Left ventricle myocardium inferior (tissue), 1 donor: ENCODE measurements around the gene PLEKHA8. TPM values are rescaled to one million over a fixed set of nuclear protein-coding genes. Genes with fewer than 3 reads are reported as not detected.
A peak's percentile ranks its signal among the peaks of the same experiment; 100 is the strongest.

Experiments used
- DNase-seq: peaks from one replicate; pipeline ENCODE4 v3.0.0-alpha.2; 2020
- H3K27ac ChIP-seq: fragments of 200-600 bp; replicated peaks from 2 replicates; pipeline ENCODE4 v1.8.0; 2021
- H3K27me3 ChIP-seq: fragments of 200-600 bp; 2 replicates; pipeline ENCODE4 v1.8.0; 2021; ENCODE audit warnings: low read depth
- H3K36me3 ChIP-seq: fragments of 200-600 bp; 2 replicates; pipeline ENCODE4 v1.8.0; 2021
- H3K4me1 ChIP-seq: fragments of 200-600 bp; 2 replicates; pipeline ENCODE4 v1.8.0; 2021
- H3K4me3 ChIP-seq: fragments of 200-600 bp; 2 replicates; pipeline ENCODE4 v1.8.0; 2021; ENCODE audit warnings: mild to moderate bottlenecking, moderate library complexity
- H3K9me3 ChIP-seq: fragments of 200-600 bp; replicated peaks from 2 replicates; pipeline ENCODE4 v1.8.0; 2021
- CTCF ChIP-seq: fragments of 200-600 bp; IDR thresholded peaks from 2 replicates; pipeline ENCODE4 v1.8.0; 2021; ENCODE audit warnings: antibody characterized with exemption, mild to moderate bottlenecking, borderline replicate concordance
- intact Hi-C: fragments of 100-400 bp; cut with micrococcal nuclease; formaldehyde crosslinking; loops from one replicate; pipeline ENCODE4 v1.11.0; 2022
- total RNA-seq: library from RNA; stranded (reverse); fragmentation: NEBNext Ultra II Directional; extraction: Animal tissue kit (Norgen Biotek cat#: 25700); gene quantifications from one replicate; pipeline ENCODE4 v1.2.1, GENCODE V29; 2021
- donor health status: DM: no; HTN: yes; CAD: no; lungs with severe emphysema.

PLEKHA8 gene
- total RNA-seq, 1 donor from 2014 or later = 3.3 TPM

- no peaks in the 10 kb centered on the region for H3K36me3 ChIP-seq
- peaks cover 48% of the 10 kb centered on the region for H3K4me1 ChIP-seq
- TF ChIP-seq CTCF = no peak
- no peak overlapping the region for H3K4me3 ChIP-seq
- intact Hi-C loops = no loop called here
- H3K27ac ChIP-seq = peak overlapping the region; percentile 80
- H3K27me3 ChIP-seq = no peaks in the 10 kb centered on the region
- no peak for DNase-seq
- H3K9me3 ChIP-seq = no peaks in the 10 kb centered on the region
Observed at GRCh38 chr7:30172451-30172850, 144.2 kb downstream of the PLEKHA8 start.

DNA sequence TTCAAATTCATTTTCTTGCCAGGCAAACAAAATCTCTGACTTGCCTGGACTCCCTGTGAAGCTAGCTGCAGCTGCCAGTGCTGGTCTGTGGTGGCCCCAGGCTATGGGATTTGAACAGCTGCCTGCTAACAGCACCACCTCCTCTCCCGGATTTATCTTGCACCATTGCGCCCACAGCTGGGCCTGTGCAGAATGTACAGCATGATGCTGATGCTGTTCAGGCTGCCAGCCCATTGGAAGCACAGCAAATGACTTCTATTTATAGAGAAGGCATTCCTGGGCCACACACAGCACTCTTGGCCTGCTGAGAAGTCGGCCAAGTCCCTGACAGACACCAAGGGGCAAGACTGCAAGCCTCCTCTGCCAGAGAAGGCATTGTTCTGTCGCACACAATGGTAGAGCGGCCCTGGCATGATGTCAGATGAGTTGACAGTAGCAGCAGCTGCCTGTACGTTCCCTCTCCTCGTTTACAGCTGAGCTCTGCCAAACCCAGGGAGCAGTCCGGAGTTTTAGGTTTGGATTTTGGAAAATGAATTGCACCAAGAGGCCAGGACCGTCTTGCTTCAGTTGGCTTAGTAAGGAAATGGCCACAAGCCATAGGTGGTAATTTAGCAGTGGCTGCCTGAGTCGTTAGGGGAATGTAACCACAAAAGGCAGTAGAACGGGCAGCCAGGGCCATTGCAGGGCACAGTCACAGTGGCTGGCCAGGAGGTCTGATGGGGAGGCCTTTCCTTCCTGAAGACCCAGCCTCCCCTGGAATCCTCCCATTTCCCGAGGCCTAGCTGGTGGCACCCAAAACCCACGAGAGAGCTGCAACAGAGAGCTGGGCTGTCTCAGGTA lies 145.1 kb downstream of the PLEKHA8 start:
- Histone ChIP-seq H3K4me1 (peaks cover 48% of the 10 kb centered on the region), H3K27me3 (no peaks in the 10 kb centered on the region), H3K36me3 (no peaks in the 10 kb centered on the region), H3K9me3 (no peaks in the 10 kb centered on the region), H3K27ac (peak overlapping the region; percentile 80), H3K4me3 (no peak overlapping the region)
- TF ChIP-seq CTCF = peak; percentile 33
- DNase-seq = peak; percentile 74
- intact Hi-C loops = no loop called here

DNA sequence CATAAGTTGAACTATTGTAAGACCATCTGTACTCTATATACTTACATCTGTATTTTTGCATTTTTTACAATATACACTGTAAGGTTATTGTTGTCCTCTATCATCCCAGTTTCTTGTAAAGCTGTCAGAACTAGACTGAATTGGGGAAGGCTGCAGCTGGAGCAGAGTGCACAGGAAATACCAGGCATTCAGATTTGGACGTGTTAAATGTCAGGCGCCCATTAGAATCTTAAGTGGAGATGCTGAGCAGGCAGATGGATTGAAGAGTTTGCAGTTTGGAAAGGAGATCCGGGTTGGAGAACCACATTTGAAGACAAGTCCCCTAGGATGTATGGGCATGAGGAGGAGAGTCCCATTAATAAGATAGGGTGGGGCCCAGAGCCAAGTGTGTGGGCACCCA lies 147.0 kb downstream of the PLEKHA8 start:
- Histone ChIP-seq H3K27me3 (no peaks in the 10 kb centered on the region), H3K9me3 (no peaks in the 10 kb centered on the region), H3K4me3 (no peak overlapping the region), H3K27ac (no peak overlapping the region), H3K36me3 (no peaks in the 10 kb centered on the region), H3K4me1 (peaks cover 56% of the 10 kb centered on the region)
- intact Hi-C loops = no loop called here
- TF ChIP-seq CTCF = no peak
- no peak for DNase-seq

DNA sequence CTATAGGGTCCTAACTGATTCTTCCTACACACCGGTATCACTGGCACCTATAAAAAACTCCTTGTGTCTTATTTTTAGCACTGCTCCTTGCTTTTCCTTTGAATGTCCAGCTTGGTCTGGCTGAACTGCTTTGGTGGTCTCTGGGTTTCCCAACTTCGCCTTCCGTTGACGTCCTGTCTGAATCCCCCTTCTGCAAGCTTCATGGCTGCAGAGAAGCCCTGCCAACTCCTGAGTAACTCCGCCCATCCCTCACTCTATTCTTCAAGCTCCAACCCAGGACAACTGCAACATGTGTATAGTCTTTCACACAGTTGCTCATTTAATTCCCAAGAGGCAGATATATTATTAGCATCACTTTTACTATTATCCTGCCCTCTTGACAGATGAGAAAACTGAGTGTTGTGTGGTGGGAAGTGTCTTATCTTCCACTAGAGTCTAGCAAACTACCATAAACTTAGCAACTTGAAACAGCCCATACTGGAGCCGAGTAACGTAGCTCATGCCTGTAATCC lies 147.5 kb downstream of the PLEKHA8 start:
- Histone ChIP-seq H3K9me3 (no peaks in the 10 kb centered on the region), H3K4me3 (no peak overlapping the region), H3K36me3 (no peaks in the 10 kb centered on the region), H3K4me1 (peaks cover 56% of the 10 kb centered on the region), H3K27me3 (no peaks in the 10 kb centered on the region), H3K27ac (no peak overlapping the region)
- no peak for DNase-seq
- intact Hi-C loops = no loop called here
- TF ChIP-seq CTCF = no peak

DNA sequence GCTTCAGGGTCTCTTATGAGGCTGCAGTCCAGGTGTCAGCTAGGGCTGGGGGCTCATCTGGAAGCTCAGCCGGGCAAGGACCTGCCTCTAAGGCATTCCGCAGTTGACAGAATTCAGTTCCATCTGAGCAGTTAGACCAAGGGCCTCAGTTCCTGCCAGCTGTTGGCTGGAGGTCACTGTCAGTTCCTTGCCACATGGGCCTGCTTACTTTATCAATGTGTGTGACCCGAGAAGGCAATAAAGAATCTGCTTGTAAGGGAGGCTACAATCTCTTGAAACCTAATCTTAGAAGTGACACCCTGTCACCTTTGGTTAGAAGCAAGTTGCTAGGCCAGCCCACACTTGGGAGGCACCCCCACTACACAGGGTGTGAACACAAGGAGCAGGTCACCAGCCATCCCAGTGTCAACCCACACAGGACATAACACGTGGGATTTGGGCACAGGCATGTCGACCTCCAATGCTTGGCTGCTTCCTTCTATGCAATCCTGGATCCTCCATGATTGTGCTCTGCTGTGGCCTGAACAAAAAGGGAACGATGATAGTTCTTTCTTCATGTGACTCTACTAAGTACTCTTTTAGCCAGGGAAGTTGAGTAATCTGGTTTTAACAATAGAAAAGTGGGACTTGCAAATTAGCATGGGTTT lies 148.4 kb downstream of the PLEKHA8 start:
- peaks cover 57% of the 10 kb centered on the region for H3K4me1 ChIP-seq
- no peak overlapping the region for H3K27ac ChIP-seq
- no peaks in the 10 kb centered on the region for H3K27me3 ChIP-seq
- no peaks in the 10 kb centered on the region for H3K9me3 ChIP-seq
- intact Hi-C loops = no loop called here
- TF ChIP-seq CTCF = no peak
- DNase-seq = no peak
- no peak overlapping the region for H3K4me3 ChIP-seq
- H3K36me3 ChIP-seq = no peaks in the 10 kb centered on the region
